CD4-positive, alpha-beta T cell (primary cell): Measurements from ENCODE around the gene ASCC2. TPM values are rescaled to one million over a fixed set of nuclear protein-coding genes. Genes with fewer than 3 reads are reported as not detected.

Experiments used
- ATAC-seq: fragments of 200-7000 bp; cut with Tn5 transposase; one replicate; pipeline ENCODE4 v1.10.0; 2022; ENCODE audit warnings: mild to moderate bottlenecking; ENCODE audit not compliant: poor library complexity
- CTCF ChIA-PET: fragments of 350-600 bp; sonication (Branson Sonifier 250); formaldehyde crosslinking; loops from one replicate; lab custom pipeline; 2021; ENCODE audit warnings: antibody characterized with exemption, inconsistent platforms; lab: Charles Lee
- POLR2A ChIA-PET: fragments of 350-600 bp; sonication (Branson Sonifier 250); formaldehyde crosslinking; loops from one replicate; lab custom pipeline; 2021; ENCODE audit warnings: antibody characterized with exemption, inconsistent platforms; lab: Charles Lee
- DNase-seq, 14 experiments: peaks; one replicate each; pipeline ENCODE4 v3.0.0-alpha.2; 2013 to 2020; ENCODE audit warnings: mixed read lengths in 2 of 14
- H3K27ac ChIP-seq, 2 donors: one replicate each; pipeline versions ENCODE4 v1.5.1 to v1.7.0; 2013; ENCODE audit warnings: low read length in 2 of 2, low read depth in 1 of 2, mild to moderate bottlenecking in 1 of 2
- H3K27me3 ChIP-seq, 2 experiments: 1 replicate in 1 of 2; 2 replicates in 1 of 2; pipeline versions ENCODE4 v1.6.1 to v1.7.0; 2013; ENCODE audit warnings: low read length in 2 of 2, control low read depth in 1 of 2, mild to moderate bottlenecking in 1 of 2, moderate library complexity in 1 of 2; ENCODE audit not compliant: insufficient read depth in 2 of 2, control insufficient read depth in 1 of 2
- H3K36me3 ChIP-seq: one replicate; pipeline ENCODE4 v1.6.1; 2013; ENCODE audit warnings: low read length, control low read depth; ENCODE audit not compliant: insufficient read depth
- H3K4me1 ChIP-seq: one replicate; pipeline ENCODE4 v1.6.1; 2013; ENCODE audit warnings: low read length, control low read depth; ENCODE audit not compliant: insufficient read depth
- H3K4me3 ChIP-seq: one replicate; pipeline ENCODE4 v1.5.1; 2013; ENCODE audit warnings: mild to moderate bottlenecking, low read length, moderate library complexity
- H3K9me3 ChIP-seq, 2 experiments: 1 replicate in 1 of 2; 2 replicates in 1 of 2; pipeline versions ENCODE4 v1.6.1 to v1.7.0; 2013; ENCODE audit warnings: low read length in 2 of 2, mild to moderate bottlenecking in 2 of 2, control low read depth in 1 of 2, moderate library complexity in 1 of 2; ENCODE audit not compliant: control insufficient read depth in 1 of 2, insufficient read depth in 1 of 2
- H3K27ac Mint-ChIP-seq: one replicate; pipeline ENCODE4 v1.8.0; 2020; ENCODE audit warnings: mixed read lengths
- H3K27me3 Mint-ChIP-seq: one replicate; pipeline ENCODE4 v1.8.0; 2021; ENCODE audit warnings: mixed read lengths
- H3K36me3 Mint-ChIP-seq: one replicate; pipeline ENCODE4 v1.8.0; 2021; ENCODE audit warnings: low read depth, mixed read lengths
- H3K4me1 Mint-ChIP-seq: one replicate; pipeline ENCODE4 v1.8.0; 2021; ENCODE audit warnings: low read depth, mixed read lengths
- H3K4me3 Mint-ChIP-seq: one replicate; pipeline ENCODE4 v1.8.0; 2020; ENCODE audit warnings: mild to moderate bottlenecking, mixed read lengths
- H3K9me3 Mint-ChIP-seq: one replicate; pipeline ENCODE4 v1.8.0; 2020; ENCODE audit warnings: mixed read lengths
- intact Hi-C, 2 experiments: fragments of 100-400 bp; cut with DNase I in 1 of 2; cut with micrococcal nuclease in 1 of 2; formaldehyde crosslinking; loops; one replicate each; pipeline versions ENCODE4 v1.15.1 to v1.9.0; 2023 to 2025; cut with DNase I, micrococcal nuclease
- total RNA-seq, 174 experiments: library from RNA in 2 of 174; stranded (reverse) in 2 of 174; gene quantifications; one replicate each; pipeline ENCODE4 v1.2.3 and lab custom pipeline; 2021 to 2026
- TF ChIP-seq, protein P1 (sequence below): fragments of 200-600 bp; IDR thresholded peaks from one replicate; pipeline ENCODE4 v1.8.0; 2022; ENCODE audit warnings: antibody characterized with exemption, mild to moderate bottlenecking

Gene ASCC2
- total RNA-seq, 2 experiments from 2014 or later = 67.1 to 68.3 TPM

DNA sequence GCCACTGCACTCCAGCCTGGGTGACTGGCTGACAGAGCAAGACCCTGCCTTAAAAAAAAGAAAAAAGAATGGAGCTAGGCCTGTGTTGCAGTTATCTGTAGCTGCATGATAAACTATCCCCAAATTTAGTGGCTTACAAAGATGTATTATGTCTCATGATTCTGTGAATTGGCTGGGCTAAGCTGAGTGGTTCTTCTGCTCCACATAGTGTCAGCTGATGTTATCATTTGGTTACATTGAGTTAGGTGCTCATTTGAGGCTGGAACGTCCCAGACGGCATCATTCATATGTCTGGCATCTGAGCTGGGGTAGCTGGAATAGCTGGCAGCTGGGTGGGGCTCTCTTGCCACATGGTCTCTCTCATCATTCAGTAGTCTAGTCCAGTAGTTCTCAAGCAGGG, 8.2 kb upstream of the ASCC2 start:
- POLR2A ChIA-PET = interaction anchor here (0.9 kb wide), 1 partner anchor 8 kb away, joined by 3 read pairs; the partner anchor contains the start of gene ASCC2
- no peak overlapping the region for H3K4me3 Mint-ChIP-seq
- H3K4me1 Mint-ChIP-seq = no peaks in the 10 kb centered on the region
- H3K27ac Mint-ChIP-seq = no peak overlapping the region
- CTCF ChIA-PET = no interaction called here
- intact Hi-C loops = no loop called here
- H3K9me3 ChIP-seq = peaks cover 0 to 6% of the 10 kb centered on the region in 2 experiments
- H3K27me3 ChIP-seq = no peaks in the 10 kb centered on the region
- H3K27ac ChIP-seq = no peak overlapping the region
- DNase-seq (no peak), ATAC-seq (no peak)
- H3K9me3 Mint-ChIP-seq = no peaks in the 10 kb centered on the region
- TF ChIP-seq, protein P1, sequence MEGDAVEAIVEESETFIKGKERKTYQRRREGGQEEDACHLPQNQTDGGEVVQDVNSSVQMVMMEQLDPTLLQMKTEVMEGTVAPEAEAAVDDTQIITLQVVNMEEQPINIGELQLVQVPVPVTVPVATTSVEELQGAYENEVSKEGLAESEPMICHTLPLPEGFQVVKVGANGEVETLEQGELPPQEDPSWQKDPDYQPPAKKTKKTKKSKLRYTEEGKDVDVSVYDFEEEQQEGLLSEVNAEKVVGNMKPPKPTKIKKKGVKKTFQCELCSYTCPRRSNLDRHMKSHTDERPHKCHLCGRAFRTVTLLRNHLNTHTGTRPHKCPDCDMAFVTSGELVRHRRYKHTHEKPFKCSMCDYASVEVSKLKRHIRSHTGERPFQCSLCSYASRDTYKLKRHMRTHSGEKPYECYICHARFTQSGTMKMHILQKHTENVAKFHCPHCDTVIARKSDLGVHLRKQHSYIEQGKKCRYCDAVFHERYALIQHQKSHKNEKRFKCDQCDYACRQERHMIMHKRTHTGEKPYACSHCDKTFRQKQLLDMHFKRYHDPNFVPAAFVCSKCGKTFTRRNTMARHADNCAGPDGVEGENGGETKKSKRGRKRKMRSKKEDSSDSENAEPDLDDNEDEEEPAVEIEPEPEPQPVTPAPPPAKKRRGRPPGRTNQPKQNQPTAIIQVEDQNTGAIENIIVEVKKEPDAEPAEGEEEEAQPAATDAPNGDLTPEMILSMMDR = no peak
- H3K36me3 ChIP-seq = no peaks in the 10 kb centered on the region
- no peaks in the 10 kb centered on the region for H3K4me1 ChIP-seq
- H3K4me3 ChIP-seq = no peak overlapping the region
- H3K27me3 Mint-ChIP-seq = no peaks in the 10 kb centered on the region
- H3K36me3 Mint-ChIP-seq = no peaks in the 10 kb centered on the region

DNA sequence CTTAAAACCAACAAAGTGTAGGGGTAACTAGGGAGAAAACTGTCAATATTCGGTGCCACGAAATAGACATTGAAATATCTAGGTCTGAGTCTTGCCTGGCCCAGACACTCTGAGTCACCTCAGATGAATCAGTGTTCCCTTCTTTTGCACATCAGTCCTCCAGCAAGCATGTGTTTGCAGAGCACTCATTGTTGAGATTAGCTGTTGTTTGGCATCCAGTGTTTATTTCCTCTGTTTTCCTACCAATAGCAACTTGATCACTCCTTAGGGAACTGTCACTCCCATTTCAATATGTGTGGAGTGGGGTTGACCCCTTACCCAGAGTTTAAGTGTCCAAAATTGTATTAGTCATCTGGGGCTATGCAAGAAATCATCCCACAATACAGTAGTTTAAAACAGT, 4.7 kb upstream of the ASCC2 start:
- H3K4me1 ChIP-seq = peaks cover 10% of the 10 kb centered on the region
- no peaks in the 10 kb centered on the region for H3K36me3 ChIP-seq
- no peak overlapping the region for H3K4me3 Mint-ChIP-seq
- ChIA-PET CTCF (no interaction called here), POLR2A (no interaction called here)
- no peaks in the 10 kb centered on the region for H3K9me3 Mint-ChIP-seq
- H3K27ac Mint-ChIP-seq = no peak overlapping the region
- H3K27me3 ChIP-seq = no peaks in the 10 kb centered on the region
- H3K27ac ChIP-seq = no peak overlapping the region
- H3K4me3 ChIP-seq = no peak overlapping the region
- H3K9me3 ChIP-seq = peaks cover 0 to 6% of the 10 kb centered on the region in 2 experiments
- DNase-seq = no peak
- no peak for ATAC-seq
- H3K36me3 Mint-ChIP-seq = peaks cover 9% of the 10 kb centered on the region
- H3K4me1 Mint-ChIP-seq = peaks cover 15% of the 10 kb centered on the region
- TF ChIP-seq, protein P1 = no peak
- H3K27me3 Mint-ChIP-seq = no peaks in the 10 kb centered on the region
- intact Hi-C loops = no loop called here

DNA sequence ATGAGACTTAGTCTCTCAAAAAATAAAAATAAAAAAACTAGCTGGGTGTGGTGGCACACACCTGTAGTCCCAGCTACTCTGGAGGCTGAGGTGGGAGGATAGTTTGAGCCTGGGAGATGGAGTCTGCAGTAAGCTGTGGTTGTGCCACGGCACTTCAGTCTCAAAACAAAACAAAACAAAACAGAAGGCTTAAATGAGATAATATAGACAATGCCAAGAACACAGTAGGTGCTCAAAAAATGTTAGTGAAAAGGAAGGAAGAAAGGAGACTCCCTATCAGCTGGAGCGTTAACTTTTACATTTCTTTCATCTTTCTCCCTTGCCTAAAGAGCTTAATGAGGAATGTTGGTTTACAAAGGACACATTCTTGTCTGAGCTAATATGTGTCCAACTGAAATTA, 4.1 kb upstream of the ASCC2 start:
- H3K27ac ChIP-seq = no peak overlapping the region
- POLR2A ChIA-PET = no interaction called here

More for the DNA sequence above, 4.1 kb upstream of the ASCC2 start:
- intact Hi-C loops = no loop called here
- Histone ChIP-seq H3K36me3 (no peaks in the 10 kb centered on the region), H3K9me3 (peaks cover 0 to 6% of the 10 kb centered on the region in 2 experiments), H3K4me3 (no peak overlapping the region), H3K27me3 (no peaks in the 10 kb centered on the region), H3K4me1 (peaks cover 16% of the 10 kb centered on the region)
- H3K9me3 Mint-ChIP-seq = no peaks in the 10 kb centered on the region
- DNase-seq (no peak), ATAC-seq (no peak)
- peaks cover 20% of the 10 kb centered on the region for H3K4me1 Mint-ChIP-seq
- no peaks in the 10 kb centered on the region for H3K27me3 Mint-ChIP-seq
- peaks cover 12% of the 10 kb centered on the region for H3K36me3 Mint-ChIP-seq
- CTCF ChIA-PET = no interaction called here
- no peak overlapping the region for H3K27ac Mint-ChIP-seq
- no peak overlapping the region for H3K4me3 Mint-ChIP-seq
- TF ChIP-seq, protein P1 = no peak
